ENCODE measurements around the gene KHNYN.
"Not testable (repeated sequence)": the region's sequence is repeated elsewhere in the genome, so short reads cannot be mapped to it uniquely, and the experiment has no call there.

Gene KHNYN

GRCh38 chr14:24481622-24482324 lies 52.0 kb downstream of the KHNYN start:
- DNase-seq: peak; percentile 50

- DNase-seq: not testable (repeated sequence)
Measured at GRCh38 chr14:24482699-24483303, 53.0 kb downstream of the KHNYN start.

- no peak for DNase-seq
Measured at GRCh38 chr14:24483604-24484252, 54.0 kb downstream of the KHNYN start.
